ENCODE data around the gene DOCK9. TPM values are rescaled to one million over a fixed set of nuclear protein-coding genes. Genes with fewer than 3 reads are reported as not detected.

Gene DOCK9
- polyA plus RNA-seq, 3 donors: 0.01 TPM; not detected in 2

DNA sequence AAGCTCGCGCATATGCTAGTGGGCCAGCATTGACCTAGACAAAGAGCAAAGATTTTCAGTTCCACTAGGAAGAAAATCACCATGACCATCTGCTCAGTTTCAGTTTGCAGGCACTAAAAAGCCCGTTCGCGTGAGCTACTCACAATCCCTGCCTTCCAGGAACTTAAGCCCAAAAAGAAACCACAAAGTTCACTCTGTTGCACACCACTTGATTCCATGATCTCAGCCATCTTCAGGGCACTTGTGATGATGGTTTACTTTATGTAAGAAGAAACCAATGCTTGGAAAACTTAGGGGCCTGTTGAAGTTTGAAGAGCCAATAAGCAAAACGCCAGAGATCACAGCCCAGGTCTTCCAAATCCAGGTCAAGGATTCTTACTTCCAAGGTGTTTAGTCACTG, 180.4 kb downstream of the DOCK9 start:
- Histone ChIP-seq H3K4me2 (replicated peaks; ENCODE audit: extremely low read depth, low read length, poor library complexity, severe bottlenecking) (no peak overlapping the region), H3K27me3 (ENCODE audit: control insufficient read depth in 2 of 2, insufficient read depth in 2 of 2, low read length in 2 of 2) (no peaks in the 10 kb centered on the region), H3K79me2 (ENCODE audit: insufficient read depth, low read length) (no peaks in the 10 kb centered on the region), H3K27ac (ENCODE audit: low read depth in 1 of 2, low read length in 2 of 2) (no peak overlapping the region), H3K4me3 (replicated peaks in 1 of 3; ENCODE audit: low read depth in 2 of 3, low read length in 3 of 3) (no peak overlapping the region), H2AFZ (ENCODE audit: insufficient read depth, low read depth, low read length, poor library complexity, severe bottlenecking) (no peak overlapping the region), H3K36me3 (replicated peaks in 1 of 2; ENCODE audit: control insufficient read depth in 1 of 2, insufficient read depth in 2 of 2, low read length in 2 of 2) (no peaks in the 10 kb centered on the region), H3K9me3 (replicated peaks in 1 of 2; ENCODE audit: control insufficient read depth in 1 of 2, insufficient read depth in 1 of 2, low read length in 2 of 2) (no peaks in the 10 kb centered on the region), H4K20me1 (ENCODE audit: insufficient read depth, low read length) (no peaks in the 10 kb centered on the region), H3K9ac (ENCODE audit: insufficient read depth, low read length, poor library complexity, severe bottlenecking) (no peak overlapping the region), H3K4me1 (ENCODE audit: control insufficient read depth in 1 of 2, insufficient read depth in 2 of 2, low read length in 2 of 2) (no peaks in the 10 kb centered on the region)
- Mint-ChIP-seq H3K27me3 (ENCODE audit: low read depth in 3 of 3) (peaks cover 0 to 7% (median 6%) of the 10 kb centered on the region in 3 donors), H3K27ac (no peak overlapping the region), H3K4me1 (no peaks in the 10 kb centered on the region), H3K36me3 (no peaks in the 10 kb centered on the region), H3K4me3 (no peak overlapping the region), H3K9me3 (peaks cover 0 to 2% (median 0%) of the 10 kb centered on the region in 7 donors)
- 90% methylated on average over 3 of the region's 6 CpGs for WGBS (ENCODE audit: insufficient coverage)
- TF ChIP-seq, protein P1, sequence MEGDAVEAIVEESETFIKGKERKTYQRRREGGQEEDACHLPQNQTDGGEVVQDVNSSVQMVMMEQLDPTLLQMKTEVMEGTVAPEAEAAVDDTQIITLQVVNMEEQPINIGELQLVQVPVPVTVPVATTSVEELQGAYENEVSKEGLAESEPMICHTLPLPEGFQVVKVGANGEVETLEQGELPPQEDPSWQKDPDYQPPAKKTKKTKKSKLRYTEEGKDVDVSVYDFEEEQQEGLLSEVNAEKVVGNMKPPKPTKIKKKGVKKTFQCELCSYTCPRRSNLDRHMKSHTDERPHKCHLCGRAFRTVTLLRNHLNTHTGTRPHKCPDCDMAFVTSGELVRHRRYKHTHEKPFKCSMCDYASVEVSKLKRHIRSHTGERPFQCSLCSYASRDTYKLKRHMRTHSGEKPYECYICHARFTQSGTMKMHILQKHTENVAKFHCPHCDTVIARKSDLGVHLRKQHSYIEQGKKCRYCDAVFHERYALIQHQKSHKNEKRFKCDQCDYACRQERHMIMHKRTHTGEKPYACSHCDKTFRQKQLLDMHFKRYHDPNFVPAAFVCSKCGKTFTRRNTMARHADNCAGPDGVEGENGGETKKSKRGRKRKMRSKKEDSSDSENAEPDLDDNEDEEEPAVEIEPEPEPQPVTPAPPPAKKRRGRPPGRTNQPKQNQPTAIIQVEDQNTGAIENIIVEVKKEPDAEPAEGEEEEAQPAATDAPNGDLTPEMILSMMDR (IDR thresholded peaks at IDR 0.05): no peak
- intact Hi-C loops (cut with micrococcal nuclease): no loop called here
- DNase-seq: no peak

DNA sequence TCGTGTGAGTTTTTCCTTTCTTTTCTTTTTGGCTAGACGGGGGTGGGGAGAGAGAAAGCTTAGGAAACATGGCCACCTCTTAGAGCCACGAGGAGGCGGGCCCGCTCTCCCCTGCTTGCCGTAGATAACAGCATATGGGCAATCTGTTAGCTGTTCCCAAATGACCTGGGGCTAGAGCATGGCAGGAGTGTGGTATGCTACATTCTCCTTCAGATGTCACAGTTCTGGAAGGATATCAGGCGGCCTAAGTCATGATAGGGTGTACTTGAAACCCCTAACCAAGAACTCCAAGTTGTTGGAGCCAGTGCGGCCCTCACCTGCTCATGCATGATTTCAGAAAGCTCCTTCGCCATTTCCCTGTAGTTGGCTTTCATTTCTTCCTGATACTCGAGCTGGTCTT, 181.1 kb downstream of the DOCK9 start:
- Histone ChIP-seq H3K4me2 (replicated peaks; ENCODE audit: extremely low read depth, low read length, poor library complexity, severe bottlenecking) (no peak overlapping the region), H3K4me1 (ENCODE audit: control insufficient read depth in 1 of 2, insufficient read depth in 2 of 2, low read length in 2 of 2) (no peaks in the 10 kb centered on the region), H3K9me3 (replicated peaks in 1 of 2; ENCODE audit: control insufficient read depth in 1 of 2, insufficient read depth in 1 of 2, low read length in 2 of 2) (no peaks in the 10 kb centered on the region), H3K27me3 (ENCODE audit: control insufficient read depth in 2 of 2, insufficient read depth in 2 of 2, low read length in 2 of 2) (no peaks in the 10 kb centered on the region), H4K20me1 (ENCODE audit: insufficient read depth, low read length) (no peaks in the 10 kb centered on the region), H3K79me2 (ENCODE audit: insufficient read depth, low read length) (no peaks in the 10 kb centered on the region), H3K4me3 (replicated peaks in 1 of 3; ENCODE audit: low read depth in 2 of 3, low read length in 3 of 3) (no peak overlapping the region), H3K36me3 (replicated peaks in 1 of 2; ENCODE audit: control insufficient read depth in 1 of 2, insufficient read depth in 2 of 2, low read length in 2 of 2) (no peaks in the 10 kb centered on the region), H3K27ac (ENCODE audit: low read depth in 1 of 2, low read length in 2 of 2) (no peak overlapping the region), H3K9ac (ENCODE audit: insufficient read depth, low read length, poor library complexity, severe bottlenecking) (no peak overlapping the region), H2AFZ (ENCODE audit: insufficient read depth, low read depth, low read length, poor library complexity, severe bottlenecking) (no peak overlapping the region)
- TF ChIP-seq, protein P1 (IDR thresholded peaks at IDR 0.05): no peak
- H3K4me3 Mint-ChIP-seq: no peak overlapping the region
- 91% methylated on average over 9 of the region's 10 CpGs for WGBS (ENCODE audit: insufficient coverage)
- H3K36me3 Mint-ChIP-seq: no peaks in the 10 kb centered on the region
- intact Hi-C loops (cut with micrococcal nuclease): no loop called here
- H3K4me1 Mint-ChIP-seq: no peaks in the 10 kb centered on the region
- peaks cover 0 to 2% (median 0%) of the 10 kb centered on the region in 7 donors for H3K9me3 Mint-ChIP-seq
- H3K27me3 Mint-ChIP-seq (ENCODE audit: low read depth in 3 of 3): peaks cover 0 to 7% (median 6%) of the 10 kb centered on the region in 3 donors
- H3K27ac Mint-ChIP-seq: no peak overlapping the region
- DNase-seq: no peak

Measured in CD14-positive monocyte (primary cell).